Activated gamma-delta T cell treated with Interleukin-2 at 50 U/mL for 16 hours (primary cell): ENCODE measurements around the gene RIOX2.
"Not testable (repeated sequence)": the region's sequence is repeated elsewhere in the genome, so short reads cannot be mapped to it uniquely, and the experiment has no call there.

Source experiments
- DNase-seq: peaks from one replicate; pipeline ENCODE4 v3.0.0-alpha.2; 2020

RIOX2 gene

GRCh38 chr3:97971679-97972567 is at the start of gene RIOX2:
Gene RIOX2, minus strand, starts transcription at chr3:97972431. Its CDS starts 4,838 bp downstream, at chr3:97967593.
- DNase-seq: peak; percentile 62

GRCh38 chr3:98020412-98020811 is 48.2 kb upstream of the RIOX2 start:
- no peak for DNase-seq

- no peak for DNase-seq
Observed at GRCh38 chr3:98018301-98018700, 46.1 kb upstream of the RIOX2 start.

GRCh38 chr3:98014268-98014585 is 42.0 kb upstream of the RIOX2 start:
- no peak for DNase-seq

GRCh38 chr3:98013411-98014267 is 41.4 kb upstream of the RIOX2 start:
- DNase-seq: no peak

GRCh38 chr3:98012979-98013378 is 40.7 kb upstream of the RIOX2 start:
- no peak for DNase-seq

GRCh38 chr3:98010883-98011449 is 38.7 kb upstream of the RIOX2 start:
- DNase-seq: not testable (repeated sequence)

- DNase-seq: no peak
Observed at GRCh38 chr3:98010194-98010882, 38.1 kb upstream of the RIOX2 start.

- no peak for DNase-seq
Observed at GRCh38 chr3:98008855-98009254, 36.6 kb upstream of the RIOX2 start.

- DNase-seq: no peak
Observed at GRCh38 chr3:98005438-98005837, 33.2 kb upstream of the RIOX2 start.

GRCh38 chr3:98004721-98005120 is 32.5 kb upstream of the RIOX2 start:
- DNase-seq: no peak

GRCh38 chr3:98003306-98003969 is 31.2 kb upstream of the RIOX2 start:
- no peak for DNase-seq

GRCh38 chr3:98002717-98003116 is 30.5 kb upstream of the RIOX2 start:
- DNase-seq: no peak

- DNase-seq: no peak
Observed at GRCh38 chr3:97999994-98000393, 27.8 kb upstream of the RIOX2 start.

- DNase-seq: no peak
Observed at GRCh38 chr3:97999103-97999502, 26.9 kb upstream of the RIOX2 start.

- no peak for DNase-seq
Observed at GRCh38 chr3:97996988-97997387, 24.8 kb upstream of the RIOX2 start.

GRCh38 chr3:97994328-97994945 is 22.2 kb upstream of the RIOX2 start:
- DNase-seq: no peak

- DNase-seq: no peak
Observed at GRCh38 chr3:97993526-97993925, 21.3 kb upstream of the RIOX2 start.

- DNase-seq: no peak
Observed at GRCh38 chr3:97992547-97993173, 20.4 kb upstream of the RIOX2 start.

- DNase-seq: no peak
Observed at GRCh38 chr3:97991293-97991682, 19.1 kb upstream of the RIOX2 start.

- DNase-seq: no peak
Observed at GRCh38 chr3:97990624-97991292, 18.5 kb upstream of the RIOX2 start.
